ELF-1 (cell line): ENCODE data around the gene ZNF311.
"Not testable (repeated sequence)": the region's sequence is repeated elsewhere in the genome, so short reads cannot be mapped to it uniquely, and the experiment has no call there.

Experiments used
- DNase-seq: peaks from one replicate; pipeline ENCODE4 v3.0.0-alpha.2; 2016; ENCODE audit warnings: low read depth, low spot score

ZNF311 gene

DNA sequence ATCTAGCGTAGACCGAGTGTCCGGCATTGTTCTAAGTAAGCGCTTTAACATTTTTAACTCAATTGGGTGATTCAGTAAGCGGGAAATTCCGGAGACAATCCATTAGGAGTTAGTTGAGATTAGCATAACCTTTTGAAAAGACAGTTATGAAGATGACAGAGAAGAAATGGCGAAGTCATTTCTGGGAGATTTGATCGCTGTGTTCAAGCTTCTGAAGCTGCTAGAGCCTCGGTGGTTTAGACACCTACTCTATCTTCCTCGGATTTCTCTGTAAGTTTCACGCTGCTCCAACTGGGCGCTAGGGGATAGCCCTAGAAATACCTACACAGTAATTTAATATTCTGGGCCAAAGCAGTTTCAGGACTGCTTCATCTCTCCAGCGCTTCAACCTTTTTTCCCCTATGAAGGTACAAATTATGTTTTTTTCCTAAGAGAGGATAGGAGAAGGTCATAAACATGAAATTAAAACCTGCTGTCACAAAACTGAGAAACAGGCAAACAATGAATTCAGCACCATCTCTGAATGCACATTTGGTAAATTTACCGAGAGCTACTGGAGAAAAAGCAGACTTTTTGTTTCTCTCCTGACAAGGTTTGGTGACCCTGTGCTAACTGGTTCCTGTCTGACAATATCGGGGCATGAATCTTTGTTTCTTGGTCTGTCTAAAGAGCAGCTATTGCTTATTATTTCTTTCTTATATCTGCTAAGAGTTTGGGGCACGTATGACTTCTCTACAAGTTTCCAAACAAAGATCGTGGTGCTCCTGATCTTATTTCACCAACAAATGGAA lies 22.4 kb downstream of the ZNF311 start:
- DNase-seq = peak; percentile 60

DNA sequence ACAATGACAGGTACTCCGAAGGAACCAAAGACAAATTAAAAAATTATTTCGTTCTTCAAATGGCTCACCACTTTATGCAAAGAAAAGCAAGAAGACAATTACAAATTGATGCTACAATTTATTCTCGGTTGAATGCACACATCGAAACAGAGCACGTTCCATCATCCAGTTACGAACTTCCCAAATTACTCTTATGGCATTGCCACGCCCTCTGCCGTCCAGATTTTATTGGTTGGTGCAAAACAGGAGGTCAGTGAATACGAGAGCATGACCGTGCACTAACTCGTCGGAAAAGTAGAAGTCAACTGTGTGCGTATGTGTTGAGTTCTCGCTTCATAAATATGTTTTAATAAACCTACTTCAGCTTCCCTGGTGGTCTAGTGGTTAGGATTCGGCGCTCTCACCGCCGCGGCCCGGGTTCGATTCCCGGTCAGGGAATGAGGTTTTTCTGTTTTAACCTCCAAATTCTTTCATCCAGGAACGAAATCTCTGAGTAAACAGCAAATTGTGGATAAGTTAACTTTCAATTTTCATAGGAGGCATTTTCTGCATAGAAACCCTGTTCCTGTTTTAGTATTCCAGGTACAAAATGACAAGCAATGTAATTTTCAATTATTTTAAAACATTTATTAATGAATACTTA lies 23.2 kb downstream of the ZNF311 start:
- peak; percentile 93 for DNase-seq

- DNase-seq = peak; percentile 80
Observed at GRCh38 chr6:28981431-28981832, 23.7 kb downstream of the ZNF311 start.

DNA sequence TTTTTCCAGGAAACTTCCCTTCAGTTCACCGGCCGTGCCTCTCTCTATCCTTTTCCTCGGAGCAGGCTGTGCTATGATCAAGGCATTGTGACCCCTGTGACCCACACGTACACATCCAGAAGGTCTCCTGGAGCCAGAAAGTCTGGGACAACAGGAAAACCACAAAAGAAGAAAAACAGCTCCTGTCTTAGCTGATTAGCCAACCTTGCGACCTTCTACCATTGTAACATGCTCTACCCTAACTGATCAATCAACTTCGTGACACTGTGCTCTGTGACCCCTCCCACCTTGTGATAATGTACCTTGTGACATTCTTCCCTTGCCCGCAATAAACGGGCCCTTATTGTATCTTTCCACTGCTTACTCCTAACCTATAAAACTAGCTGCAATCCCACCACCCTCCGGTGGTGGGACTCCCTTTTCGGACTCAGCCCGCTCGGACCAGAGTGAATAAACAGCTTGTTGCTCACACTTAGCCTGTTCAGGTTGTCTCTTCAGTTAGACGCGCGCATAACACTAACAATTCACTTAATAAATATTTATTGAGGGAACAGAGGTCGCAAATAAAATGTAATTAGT lies 24.2 kb downstream of the ZNF311 start:
- DNase-seq = peak; percentile 95

GRCh38 chr6:28980137-28980851 lies 24.8 kb downstream of the ZNF311 start:
- DNase-seq = no peak

GRCh38 chr6:28979679-28980078 lies 25.4 kb downstream of the ZNF311 start:
- DNase-seq = no peak

DNA sequence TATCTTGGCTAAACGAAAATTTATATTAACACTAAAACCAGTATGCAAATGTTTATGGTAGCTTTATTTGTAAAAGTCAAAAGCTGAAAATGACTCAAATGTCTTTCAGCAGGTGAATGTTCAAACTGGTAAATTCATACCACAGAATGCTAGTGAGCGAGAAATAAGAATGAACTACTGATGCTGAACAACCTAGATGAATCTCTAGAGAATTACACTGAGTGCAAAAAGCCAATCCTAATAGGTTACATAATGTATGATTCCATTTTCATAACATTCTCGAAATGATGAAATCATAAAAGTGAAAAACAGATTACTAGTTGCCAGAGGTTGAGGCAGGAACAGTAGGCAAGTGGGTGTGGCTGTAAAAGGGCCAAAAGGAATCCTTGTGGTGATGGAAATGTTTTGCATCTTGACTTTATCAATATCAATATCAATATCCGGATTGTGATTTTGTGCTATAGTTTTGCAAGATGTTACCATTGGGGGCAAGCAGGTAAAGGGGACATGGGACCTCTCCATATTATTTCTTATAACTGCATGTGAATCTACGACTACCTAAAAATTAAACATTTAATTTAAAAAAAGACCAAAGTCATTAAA lies 26.1 kb downstream of the ZNF311 start:
- no peak for DNase-seq

DNA sequence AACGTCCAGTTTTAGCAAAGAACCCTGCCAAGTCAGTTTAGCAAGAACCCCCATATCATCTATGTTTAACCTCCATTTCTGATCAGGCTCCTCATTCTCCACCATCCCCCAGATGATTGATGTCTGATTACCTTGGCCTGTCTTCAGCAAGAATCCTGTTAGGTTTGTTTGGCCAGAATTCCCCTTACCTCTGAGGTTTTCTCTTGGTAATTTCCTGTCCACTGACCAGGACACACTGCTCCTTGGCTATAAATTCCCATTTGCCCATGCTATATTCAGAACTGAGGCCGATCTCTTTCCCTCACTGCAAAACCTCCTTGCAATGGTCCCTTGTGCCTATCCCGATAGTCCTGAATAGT lies 27.0 kb downstream of the ZNF311 start:
- DNase-seq = peak; percentile 38

DNA sequence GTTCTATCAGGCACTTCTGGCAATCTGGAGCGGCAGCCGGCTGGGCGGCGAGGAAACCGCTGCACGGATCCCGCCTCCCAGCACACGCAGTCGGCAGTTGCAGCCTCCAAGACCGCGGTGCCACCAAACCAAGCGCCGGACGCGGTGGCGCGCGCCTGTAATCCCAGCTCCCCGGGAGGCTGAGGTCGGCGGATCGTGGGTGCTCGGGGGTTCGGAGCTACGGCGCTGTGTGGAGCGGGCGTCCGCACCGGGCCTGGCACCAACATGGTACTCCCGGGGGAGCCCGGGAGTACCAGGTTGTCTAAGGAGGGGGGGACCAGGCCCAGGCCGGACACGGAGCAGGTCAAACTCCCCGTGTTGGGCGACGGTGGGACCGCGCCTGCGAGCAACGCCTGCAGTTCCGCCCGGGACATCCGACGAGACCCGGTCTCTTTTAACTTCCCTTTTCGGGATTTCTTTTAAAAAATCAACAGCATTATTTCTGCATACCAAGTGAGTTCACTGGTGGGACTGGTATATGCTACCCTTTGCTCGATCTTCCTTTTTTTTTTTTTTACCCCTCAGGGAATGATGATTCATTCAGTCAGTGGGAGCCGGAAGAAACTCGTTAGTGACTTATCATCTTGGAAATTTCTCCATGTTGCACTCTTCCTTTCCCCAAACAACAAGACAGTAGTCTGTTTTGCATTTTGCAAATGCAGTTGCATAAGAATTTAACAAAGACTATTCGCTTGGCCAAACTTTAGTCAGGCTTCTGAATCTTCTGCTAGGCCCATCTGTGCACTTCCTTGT lies 27.6 kb downstream of the ZNF311 start:
- DNase-seq = peak; percentile 81

DNA sequence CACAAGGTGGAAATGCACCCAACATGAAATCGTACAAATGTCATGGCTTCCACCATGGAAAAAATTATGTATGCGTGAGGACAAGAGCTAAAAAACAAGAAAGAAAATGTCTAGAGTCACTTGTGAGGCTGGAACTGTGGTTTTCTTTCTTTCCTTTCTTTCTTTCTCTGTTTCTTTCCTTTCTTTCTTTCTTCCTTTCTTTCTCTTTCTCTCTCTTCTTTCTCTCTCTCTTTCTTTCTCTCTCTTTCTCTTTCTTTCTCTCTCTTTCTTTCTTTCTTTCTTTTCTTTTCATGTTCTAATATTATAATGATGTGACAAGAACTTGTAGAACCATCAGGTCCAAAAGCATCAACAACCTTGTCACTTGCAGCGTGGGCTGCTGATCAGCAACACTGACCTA lies 28.4 kb downstream of the ZNF311 start:
- DNase-seq = no peak

- DNase-seq = no peak
Observed at GRCh38 chr6:28974505-28974904, 30.6 kb downstream of the ZNF311 start.

- not testable (repeated sequence) for DNase-seq
Observed at GRCh38 chr6:28970056-28970455, 35.1 kb downstream of the ZNF311 start.

DNA sequence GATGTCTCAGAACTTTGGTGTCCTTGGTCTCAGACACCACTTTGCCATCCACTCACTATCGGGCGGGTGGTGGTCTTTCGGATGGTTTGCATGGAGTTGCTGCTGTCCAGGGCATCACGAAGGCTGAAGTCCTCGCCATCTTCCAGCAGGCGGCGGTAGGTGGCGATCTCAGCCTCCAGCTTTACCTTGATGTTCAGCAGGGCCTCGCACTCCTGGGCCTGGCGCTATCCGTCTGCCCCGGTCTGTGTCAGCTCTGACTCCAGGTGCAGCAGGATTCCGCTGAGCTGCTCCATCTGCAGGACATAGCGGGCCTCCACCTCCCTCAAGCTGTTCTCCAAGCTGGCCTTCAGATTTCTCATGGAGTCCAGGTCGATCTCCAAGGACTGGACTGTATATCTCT lies 36.0 kb downstream of the ZNF311 start:
- peak; percentile 66 for DNase-seq

- no peak for DNase-seq
Observed at GRCh38 chr6:28968476-28968875, 36.6 kb downstream of the ZNF311 start.

DNA sequence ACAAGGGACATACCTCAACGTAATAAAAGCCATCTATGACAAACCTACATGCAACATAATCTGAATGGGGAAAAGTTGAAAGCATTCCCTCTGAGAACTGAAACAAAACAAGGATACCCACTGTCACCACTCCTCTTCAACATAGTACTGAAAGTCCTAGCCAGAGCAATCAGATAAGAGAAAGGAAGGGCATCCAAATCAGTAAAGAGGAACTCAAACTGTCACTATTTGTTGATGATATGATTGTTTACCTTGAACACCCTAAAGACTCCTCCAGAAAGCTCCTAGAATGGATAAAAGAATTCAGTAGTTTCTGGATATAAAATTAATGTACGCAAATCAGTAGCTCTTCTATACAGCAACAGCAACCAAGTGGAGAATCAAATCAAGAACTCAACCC lies 39.4 kb downstream of the ZNF311 start:
- DNase-seq = no peak

GRCh38 chr6:28960846-28961500 lies 44.1 kb downstream of the ZNF311 start:
- peak; percentile 56 for DNase-seq

GRCh38 chr6:28958561-28959243 lies 46.4 kb downstream of the ZNF311 start:
- not testable (repeated sequence) for DNase-seq

- not testable (repeated sequence) for DNase-seq
Observed at GRCh38 chr6:28957795-28958314, 47.3 kb downstream of the ZNF311 start.

GRCh38 chr6:28956331-28956730 lies 48.8 kb downstream of the ZNF311 start:
- no peak for DNase-seq
